GM21360 (cell line): ENCODE data around the gene GJC2.
A peak's percentile ranks its signal among the peaks of the same experiment; 100 is the strongest.

Experiments used
- ATAC-seq: cut with Tn5 transposase; IDR thresholded peaks from one replicate; pipeline ENCODE4 v1.9.1; 2021; ENCODE audit warnings: mild to moderate bottlenecking, moderate library complexity; ENCODE audit not compliant: unreplicated experiment

GJC2 gene

DNA sequence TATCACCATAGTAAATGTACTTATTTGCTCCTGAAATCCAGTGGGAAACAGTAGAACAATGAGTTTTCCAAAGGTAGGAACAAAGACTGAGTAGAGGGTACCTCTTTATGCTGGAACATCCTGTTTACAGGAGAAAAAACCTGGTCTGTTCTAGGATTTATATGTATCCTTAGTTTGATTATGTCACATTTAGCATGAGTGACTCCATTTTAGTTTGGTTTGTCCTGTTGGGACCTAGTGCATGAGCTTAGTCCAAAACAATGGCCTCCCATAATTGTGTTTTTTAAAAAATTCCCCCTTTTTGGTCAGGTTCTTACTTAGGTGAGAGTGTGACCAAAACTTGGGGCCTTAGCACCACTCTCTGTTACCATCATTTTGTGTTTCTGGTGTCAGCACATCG lies 37.1 kb upstream of the GJC2 start:
- no peak for ATAC-seq

DNA sequence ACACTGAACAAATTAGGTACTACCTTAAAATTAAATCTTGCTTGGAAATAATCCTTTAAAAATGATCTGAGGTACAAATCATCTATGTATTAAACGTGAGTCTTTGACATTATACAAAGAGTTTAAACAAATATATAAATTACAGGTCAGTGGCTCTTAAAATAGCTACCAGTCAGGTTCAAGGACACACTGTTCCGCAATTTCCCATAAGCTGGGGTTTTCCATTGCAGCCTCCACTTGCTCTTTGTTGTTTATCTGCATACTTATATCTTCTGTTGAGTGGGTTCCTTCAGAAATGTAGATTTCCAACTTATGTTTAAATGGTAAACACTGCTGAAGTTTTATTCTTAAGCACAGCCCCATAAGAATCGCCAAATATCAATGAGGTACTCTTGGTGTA lies 34.9 kb upstream of the GJC2 start:
- no peak for ATAC-seq

DNA sequence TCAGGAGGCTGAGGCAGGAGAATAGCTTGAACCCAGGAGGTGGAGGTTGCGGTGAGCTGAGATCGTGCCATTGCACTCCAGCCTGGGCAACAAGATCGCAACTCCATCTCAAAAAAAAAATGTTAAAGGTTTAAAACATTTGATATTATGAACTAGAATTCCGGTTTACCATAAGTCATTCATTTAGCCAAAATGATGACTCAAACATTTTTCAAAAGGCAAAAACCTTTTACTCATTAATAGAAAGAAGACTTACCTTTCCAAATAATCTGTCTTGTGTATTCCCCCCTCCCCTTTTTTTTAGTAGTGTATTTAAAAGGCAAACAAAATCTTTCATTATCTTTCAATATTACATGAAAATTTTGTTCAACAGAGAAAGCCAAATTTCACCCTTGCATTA lies 32.4 kb upstream of the GJC2 start:
- no peak for ATAC-seq

GRCh38 chr1:228118040-228118439 lies 31.7 kb upstream of the GJC2 start:
- ATAC-seq, result no peak

DNA sequence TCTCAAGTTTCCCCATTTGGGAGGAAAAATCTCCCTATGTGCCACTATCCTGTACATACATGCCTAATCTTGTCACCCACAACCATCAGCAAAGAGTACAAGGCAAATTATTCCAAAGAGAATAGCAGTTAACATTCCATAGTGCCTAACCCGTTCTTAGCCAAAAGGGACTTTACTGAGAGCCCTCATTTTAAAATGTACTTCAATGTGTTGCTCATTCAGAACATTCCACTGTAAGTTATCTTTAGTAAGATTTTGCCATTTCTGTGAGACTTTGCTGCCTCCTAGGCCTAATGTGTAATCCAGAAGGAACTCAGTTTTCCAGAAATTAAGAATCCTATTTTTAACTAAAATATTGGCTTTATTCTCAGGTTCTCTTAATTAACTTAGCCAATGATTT lies 29.4 kb upstream of the GJC2 start:
- no peak for ATAC-seq

DNA sequence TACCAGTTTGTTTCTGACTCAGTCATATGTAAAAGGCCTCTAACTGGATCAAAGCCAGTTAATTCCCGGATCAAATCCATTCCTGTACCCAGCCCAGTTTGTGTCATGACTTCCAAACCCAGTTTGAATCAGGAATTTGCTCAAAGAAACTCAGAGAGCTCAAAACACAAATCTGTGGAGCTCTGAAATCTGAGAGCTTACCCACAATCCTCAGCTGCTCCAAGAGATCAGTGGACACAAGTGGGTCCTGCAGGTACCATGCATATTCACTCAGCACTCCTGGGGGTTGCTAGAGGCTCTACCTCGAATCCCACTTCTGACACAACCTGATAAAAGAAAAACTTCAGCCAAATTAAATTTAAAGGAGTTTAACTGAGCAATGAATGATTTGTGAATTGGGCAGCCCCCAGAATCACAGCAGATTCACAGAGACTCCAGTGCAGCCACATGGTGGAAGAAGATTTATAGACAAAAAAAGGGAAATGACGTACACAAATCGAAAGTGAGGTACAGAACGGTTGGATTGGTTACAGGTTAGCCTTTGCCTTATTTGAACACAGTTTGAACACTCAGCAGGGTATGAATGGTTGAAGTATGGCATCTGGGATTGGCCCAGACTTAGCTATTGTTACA lies 28.8 kb upstream of the GJC2 start:
- no peak for ATAC-seq

DNA sequence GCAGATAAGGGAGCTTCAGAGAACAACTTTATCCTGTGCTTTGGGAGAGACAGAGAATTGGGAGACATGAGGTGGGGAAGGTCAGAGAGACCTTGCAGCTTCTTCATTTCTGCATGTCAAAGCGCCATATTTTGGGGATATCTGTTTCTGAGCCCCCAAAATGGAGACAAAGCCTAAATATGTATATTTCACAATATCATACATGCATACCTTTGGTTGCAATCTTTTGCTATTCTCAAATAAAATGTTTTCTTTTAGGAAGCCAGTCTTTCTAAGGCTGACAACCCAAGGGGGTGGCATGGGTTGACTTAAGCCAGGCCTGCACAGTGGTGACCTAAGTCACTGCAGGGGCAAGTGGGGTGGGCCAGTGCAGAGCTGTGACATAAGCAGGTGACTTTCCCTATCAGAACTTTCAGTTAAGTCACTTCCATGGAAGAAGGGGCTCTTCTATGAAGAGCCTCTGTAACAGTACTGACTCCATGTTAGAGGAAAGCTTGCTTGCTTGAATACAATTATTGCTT lies 26.7 kb upstream of the GJC2 start:
- ATAC-seq, result no peak

DNA sequence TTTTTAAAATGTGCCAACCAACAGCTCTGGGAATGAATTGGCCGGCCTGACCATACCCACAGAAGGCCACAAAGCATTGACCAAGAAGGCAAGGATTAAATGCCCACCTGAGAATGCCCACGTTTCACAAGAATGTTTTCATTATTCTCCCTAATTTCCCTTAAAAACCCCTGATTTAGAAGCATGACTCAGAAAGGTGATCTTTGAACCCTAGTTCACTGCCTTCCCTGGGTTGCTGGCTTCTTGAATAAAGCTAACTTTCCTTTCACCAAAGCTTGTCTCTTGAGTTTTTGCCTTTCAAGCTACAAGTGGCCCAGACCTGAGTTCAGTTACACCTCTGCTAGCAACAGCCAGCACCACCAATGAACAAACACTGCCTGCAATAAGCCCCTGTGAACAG lies 26.2 kb upstream of the GJC2 start:
- no peak for ATAC-seq

DNA sequence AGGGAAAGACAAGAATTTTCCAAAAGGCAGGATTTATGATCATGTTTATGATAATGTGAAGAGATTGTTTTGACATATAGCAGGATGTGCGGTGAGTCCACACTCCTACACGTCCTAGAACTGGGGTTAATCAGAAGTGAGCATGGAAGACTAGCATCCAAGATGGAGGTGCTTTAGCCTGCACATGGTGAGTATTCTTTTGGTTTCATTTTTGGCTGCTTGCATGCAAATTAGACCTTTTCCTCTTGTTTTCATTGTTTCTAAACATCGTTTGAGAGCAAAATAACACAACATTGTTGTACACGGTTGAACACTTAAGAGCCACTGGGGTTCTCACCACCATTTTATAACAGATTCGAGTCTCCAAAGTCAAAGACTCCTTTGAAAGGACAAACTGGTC lies 24.5 kb upstream of the GJC2 start:
- no peak for ATAC-seq

DNA sequence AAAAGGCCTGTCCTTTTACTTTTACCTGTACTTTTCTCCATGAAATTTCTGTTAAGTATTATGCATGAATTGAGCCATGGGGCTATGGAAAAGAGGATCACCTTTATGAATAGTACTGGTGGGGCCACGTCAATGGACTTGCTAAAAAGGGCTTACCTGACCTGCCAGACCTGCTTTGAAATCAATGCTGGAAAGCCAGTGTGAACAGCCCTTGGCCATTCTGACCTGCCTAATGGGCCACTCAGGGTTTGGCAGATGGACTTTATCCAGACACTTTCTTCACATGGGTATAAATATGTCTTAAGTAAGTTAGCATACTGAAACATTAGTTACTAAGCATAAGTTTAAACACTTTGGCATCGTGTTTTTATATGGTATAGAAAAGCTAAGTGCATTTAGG lies 18.0 kb upstream of the GJC2 start:
- no peak for ATAC-seq

GRCh38 chr1:228134591-228134990 lies 15.1 kb upstream of the GJC2 start:
- no peak for ATAC-seq

DNA sequence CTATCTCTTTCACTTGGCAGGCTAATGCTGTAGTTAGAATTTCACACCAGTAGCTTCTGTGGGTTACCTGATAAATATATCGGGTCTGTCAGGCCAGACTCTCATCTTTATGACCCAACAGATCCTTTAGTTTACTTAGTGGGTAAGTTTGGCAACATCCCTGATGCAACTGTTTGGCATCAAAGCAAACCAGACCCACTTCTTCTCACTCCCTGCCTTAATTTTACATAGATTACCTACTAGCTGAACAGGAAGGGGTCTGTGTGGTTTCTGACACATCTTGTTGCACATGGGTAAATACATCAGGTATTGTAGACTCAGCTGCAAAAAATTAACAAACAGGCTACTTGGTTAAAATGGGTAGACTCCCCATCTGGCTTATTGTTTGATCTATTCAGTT lies 12.8 kb upstream of the GJC2 start:
- no peak for ATAC-seq

DNA sequence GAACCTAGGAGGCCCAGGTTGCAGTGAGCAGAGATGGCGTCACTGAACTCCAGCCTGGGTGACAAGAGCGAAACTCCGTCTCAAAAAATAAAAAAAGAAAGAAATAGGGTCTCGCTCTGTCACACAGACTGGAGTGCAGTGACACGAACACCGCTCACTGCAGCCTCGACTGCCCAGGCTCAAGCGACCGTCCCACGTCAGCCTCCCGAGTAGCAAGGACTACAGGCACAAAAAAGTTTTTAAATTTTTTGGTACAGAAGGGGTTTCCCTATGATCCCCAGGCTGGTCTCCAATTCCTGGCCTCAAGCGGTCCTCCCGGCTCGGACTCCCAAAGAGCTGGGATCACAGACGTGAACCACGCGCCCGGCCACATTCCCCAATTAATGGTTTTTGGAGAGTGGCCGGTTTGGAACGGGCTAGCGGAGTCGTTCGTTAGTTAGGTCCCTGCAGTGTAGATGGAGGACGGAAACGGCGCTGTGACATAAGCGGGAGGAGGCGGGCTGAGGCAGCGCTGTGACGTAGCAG lies 10.3 kb upstream of the GJC2 start:
- no peak for ATAC-seq

DNA sequence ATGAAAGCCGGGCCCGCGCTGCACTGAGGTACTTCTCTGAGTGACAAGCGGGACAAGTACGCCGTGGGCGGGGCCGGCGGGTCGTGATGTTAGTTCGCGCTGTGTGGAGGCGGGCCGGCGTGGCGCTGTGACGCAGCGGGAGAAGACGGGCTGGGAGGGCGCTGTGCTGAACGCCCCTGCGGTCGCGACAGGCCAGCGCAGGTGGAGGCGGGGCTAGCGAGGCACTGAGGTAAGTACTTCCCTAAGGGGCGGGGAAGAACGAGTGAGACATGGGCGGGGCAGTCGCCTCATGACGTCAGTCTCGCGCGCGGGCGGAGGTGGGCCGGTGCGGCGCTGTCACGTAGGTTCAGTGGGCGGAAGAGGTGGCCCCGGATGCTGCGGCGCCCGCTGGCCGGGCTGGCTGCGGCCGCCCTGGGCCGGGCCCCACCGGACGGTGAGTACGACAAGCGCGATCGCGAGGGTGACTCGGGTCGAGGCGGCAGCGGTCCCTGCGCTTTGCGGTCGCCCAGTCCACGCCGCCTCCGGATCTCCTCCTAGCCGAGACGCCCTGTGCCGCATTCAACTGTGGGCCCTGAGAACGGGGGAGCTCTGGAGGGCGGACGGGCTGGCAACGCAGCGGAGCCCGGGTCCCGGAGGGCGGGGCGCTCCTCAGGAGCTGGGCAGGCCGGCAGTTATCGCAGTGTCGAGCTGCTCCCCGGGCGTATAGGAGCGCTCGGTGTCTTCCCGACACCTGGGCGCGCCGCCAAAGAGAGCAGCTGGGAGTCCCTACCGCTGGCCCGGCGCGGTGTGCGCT lies 9.6 kb upstream of the GJC2 start, which contains the start of gene GUK1:
Gene GUK1 (plus strand): TSS at position 349 of the 793 bp plus-strand sequence. CDS start 24 bp downstream, at position 373.
- ATAC-seq, result peak; percentile 92

DNA sequence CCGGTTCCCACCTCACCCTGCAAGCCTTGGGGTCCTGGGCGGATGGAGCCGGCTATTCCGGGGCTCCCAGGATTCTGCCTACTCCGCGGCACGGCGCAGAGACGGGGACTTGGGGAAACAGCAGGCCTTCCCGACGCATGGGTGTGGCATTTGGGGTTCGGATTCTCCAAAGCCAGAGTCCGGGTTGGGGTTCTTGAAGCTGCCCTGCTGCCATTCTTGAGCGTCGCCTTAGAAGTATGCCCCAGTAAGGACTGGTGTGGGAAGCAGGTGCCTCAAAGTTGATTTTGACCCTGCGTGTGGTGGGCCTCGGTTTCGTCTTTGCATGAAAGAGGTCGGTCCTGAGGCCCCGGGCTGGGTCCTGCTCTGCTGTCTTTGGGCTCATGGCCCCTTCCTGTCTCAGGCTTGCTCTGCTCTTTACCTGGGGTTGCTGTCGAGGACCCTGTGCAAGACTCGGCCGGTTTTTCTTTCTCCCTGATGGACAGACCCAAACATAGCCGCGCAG lies 9.0 kb upstream of the GJC2 start:
- ATAC-seq, result no peak

DNA sequence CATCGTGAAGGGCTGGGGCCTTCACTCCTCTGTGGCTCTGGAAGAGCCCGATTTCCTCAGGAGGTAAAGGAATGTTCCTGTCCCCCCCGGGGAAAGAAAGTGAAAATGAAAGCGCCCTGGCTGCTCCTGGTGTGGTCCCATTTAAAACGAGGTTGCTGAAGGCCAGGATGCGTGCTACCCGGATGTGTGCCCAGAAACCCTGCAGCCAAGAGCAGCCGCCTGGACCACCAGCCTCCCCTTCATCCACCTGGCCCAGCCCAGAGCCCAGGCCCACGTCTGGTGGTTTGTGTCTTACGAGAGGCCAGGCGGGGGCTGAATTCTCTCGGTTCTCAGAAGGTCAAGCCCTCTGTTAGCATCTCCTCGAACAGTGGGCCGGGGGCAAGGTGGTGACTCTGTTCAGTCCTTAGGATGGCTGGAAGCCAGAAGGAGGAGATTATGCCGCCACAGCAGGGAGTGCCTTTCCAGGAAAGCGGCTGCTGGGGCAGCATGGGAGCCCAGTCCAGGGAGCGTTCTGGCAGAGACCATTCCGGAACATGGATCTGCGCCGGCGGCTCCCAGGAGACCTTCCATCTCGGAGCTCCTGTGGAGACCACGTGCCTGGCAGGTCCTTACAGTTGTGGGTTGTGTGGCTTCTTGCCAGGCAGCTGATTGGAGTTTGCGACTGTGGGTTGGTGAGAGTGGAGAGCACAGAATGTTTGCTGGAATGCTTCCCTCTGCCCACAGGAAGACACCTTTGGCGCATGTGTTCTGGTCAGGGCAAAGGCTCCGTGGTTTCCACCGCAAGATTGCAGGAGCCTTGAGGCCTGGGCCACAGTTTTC lies 8.3 kb upstream of the GJC2 start:
- no peak for ATAC-seq

GRCh38 chr1:228142155-228142691 lies 7.5 kb upstream of the GJC2 start:
- ATAC-seq, result no peak

DNA sequence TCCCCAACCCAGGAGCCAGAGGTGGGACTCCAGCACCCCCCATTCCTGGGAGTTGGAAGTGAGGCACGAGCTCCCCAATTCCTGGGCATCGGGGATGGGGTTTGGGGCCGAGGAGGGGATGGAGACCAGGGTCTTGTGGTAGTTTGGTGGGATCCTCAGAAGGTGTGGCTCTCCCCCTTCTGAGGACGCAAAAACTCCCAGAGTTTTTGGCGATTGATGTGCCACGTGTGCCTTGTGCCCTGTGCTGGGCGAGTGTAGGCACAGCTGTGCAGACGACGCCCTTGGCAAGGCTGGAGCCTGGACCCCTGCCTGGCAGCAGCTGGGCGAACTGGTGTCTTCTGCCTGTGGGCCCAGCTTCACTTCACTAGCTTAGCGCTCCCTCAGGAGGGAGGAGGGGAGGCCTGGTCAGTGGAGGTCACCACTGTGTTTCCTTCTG lies 7.0 kb upstream of the GJC2 start:
- no peak for ATAC-seq

DNA sequence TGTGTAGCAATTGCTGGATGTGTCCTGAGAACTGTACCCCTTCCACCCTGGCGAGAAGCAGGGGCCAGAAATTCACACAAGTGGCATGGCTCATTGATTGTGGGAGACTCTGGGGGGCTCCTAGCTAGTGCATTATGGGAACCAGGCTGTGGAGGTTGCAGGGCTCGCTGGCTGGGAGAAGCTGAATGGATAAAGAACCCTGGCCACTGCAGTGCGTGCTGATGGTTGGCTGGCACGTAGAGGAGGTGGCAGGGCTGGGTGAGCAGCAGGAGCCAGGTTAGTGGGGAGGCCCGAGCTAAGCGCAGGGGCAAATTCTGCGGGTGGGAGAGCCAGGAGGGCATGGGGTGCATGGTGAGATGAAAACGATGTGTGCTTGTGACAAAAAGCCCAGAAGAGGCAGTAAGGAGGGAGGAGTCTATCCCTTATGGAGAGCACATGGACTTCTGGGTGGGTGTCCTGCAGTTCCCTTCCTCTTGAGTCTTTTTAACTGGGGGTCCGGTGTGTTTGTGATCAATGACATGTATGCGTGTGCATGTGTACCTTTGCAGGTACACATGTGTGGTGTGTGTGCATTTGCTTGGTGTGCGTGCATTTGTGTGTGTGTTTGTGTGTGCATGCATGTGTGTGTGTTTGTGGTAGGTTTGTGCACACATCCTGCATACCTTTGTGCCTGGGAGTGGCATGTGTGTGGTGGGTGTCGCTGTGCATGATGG lies 6.1 kb upstream of the GJC2 start:
- no peak for ATAC-seq
